Panc1 (cell line): Measurements from ENCODE around the gene EDN2. TPM values are rescaled to one million over a fixed set of nuclear protein-coding genes. Genes with fewer than 3 reads are reported as not detected.
A peak's percentile ranks its signal among the peaks of the same experiment; 100 is the strongest.

Experiments used
- ATAC-seq: fragments of 200-7000 bp; cut with Tn5 transposase; 2 replicates; pipeline ENCODE4 v1.9.1; 2020; ENCODE audit warnings: mild to moderate bottlenecking, moderate library complexity
- BruUV-seq: library from RNA; stranded (reverse); fragments of 400-500 nt; replicated peaks from 2 replicates; lab custom pipeline; 2021; lab: Mats Ljungman, UMichigan
- CTCF ChIA-PET: fragments of 300-600 bp; sonication (Branson Sonifier 250); formaldehyde crosslinking; loops from one replicate; lab custom pipeline; 2022; ENCODE audit warnings: antibody characterized with exemption; lab: Charles Lee
- POLR2A ChIA-PET: fragments of 300-600 bp; sonication (Branson Sonifier 250); formaldehyde crosslinking; loops from one replicate; lab custom pipeline; 2022; ENCODE audit warnings: antibody characterized with exemption; lab: Charles Lee
- DNase-seq: peaks from one replicate; pipeline ENCODE4 v3.0.0-alpha.2; 2010; ENCODE audit warnings: low read depth, low spot score
- H3K27ac ChIP-seq: 2 replicates; pipeline ENCODE4 v1.5.1; 2011; ENCODE audit warnings: mild to moderate bottlenecking, low read length, inconsistent platforms
- H3K27me3 ChIP-seq: fragments of 200-500 bp; sonication (Bioruptor generic); 2 replicates; pipeline ENCODE4 v1.6.0; 2014; ENCODE audit warnings: low read length, inconsistent platforms; ENCODE audit not compliant: control insufficient read depth, insufficient read depth
- H3K36me3 ChIP-seq: fragments of 200-500 bp; sonication (Bioruptor generic); 2 replicates; pipeline ENCODE4 v1.5.1; 2014; ENCODE audit warnings: inconsistent platforms, mild to moderate bottlenecking, low read length, moderate library complexity; ENCODE audit not compliant: control insufficient read depth, insufficient read depth
- H3K4me1 ChIP-seq: 2 replicates; pipeline ENCODE4 v1.5.1; 2011; ENCODE audit warnings: inconsistent platforms, mild to moderate bottlenecking, low read length, moderate library complexity; ENCODE audit not compliant: control insufficient read depth, insufficient read depth
- H3K4me3 ChIP-seq, 2 experiments: 2 replicates each; pipeline ENCODE4 v1.5.1; 2011 to 2012; ENCODE audit warnings: low read depth in 2 of 2, low read length in 2 of 2, mild to moderate bottlenecking in 2 of 2, inconsistent platforms in 1 of 2, moderate library complexity in 1 of 2
- H3K9me3 ChIP-seq: fragments of 200-500 bp; sonication (Bioruptor generic); 2 replicates; pipeline ENCODE4 v1.5.1; 2014; ENCODE audit warnings: low read depth, mild to moderate bottlenecking, inconsistent platforms, low read length, moderate library complexity; ENCODE audit not compliant: control insufficient read depth, insufficient read depth
- CTCF ChIP-seq: fragments of 450-650 bp; IDR thresholded peaks from 2 replicates; pipeline ENCODE4 v1.5.1; 2017; ENCODE audit warnings: mild to moderate bottlenecking
- POLR2AphosphoS5 ChIP-seq: IDR thresholded peaks from 2 replicates; pipeline ENCODE4 v1.6.1; 2012; ENCODE audit warnings: mild to moderate bottlenecking, low read depth, low read length, moderate library complexity
- REST ChIP-seq, 2 experiments: IDR thresholded peaks; 2 replicates each; pipeline ENCODE4 v1.6.1; 2011 to 2012; ENCODE audit warnings: low read depth in 2 of 2, control low read depth in 1 of 2, low read length in 1 of 2, mild to moderate bottlenecking in 1 of 2, moderate library complexity in 1 of 2; ENCODE audit not compliant: insufficient read depth in 1 of 2
- SIN3A ChIP-seq: IDR thresholded peaks from 2 replicates; pipeline ENCODE4 v1.6.1; 2012; ENCODE audit warnings: low read depth, mild to moderate bottlenecking, low read length, moderate library complexity, borderline replicate concordance; ENCODE audit not compliant: insufficient read depth
- TCF7L2 ChIP-seq: IDR thresholded peaks from 2 replicates; pipeline ENCODE4 v1.6.1; 2011; ENCODE audit warnings: mild to moderate bottlenecking, low read depth, low read length, inconsistent platforms
- in situ Hi-C: cut with HindIII; loops from 2 replicates; pipeline ENCODE4 v1.10.0; 2016; ENCODE audit warnings: low sequenced_read_pairs, low pct_unique_long_range_greater_than_20kb
- intact Hi-C: fragments of 100-400 bp; cut with micrococcal nuclease; formaldehyde crosslinking; loops from one replicate; pipeline ENCODE4 v1.10.0; 2022; ENCODE audit not compliant: unreplicated experiment
- total RNA-seq: library from RNA; stranded (reverse); gene quantifications from one replicate; pipeline ENCODE4 v1.2.1, GENCODE V29; 2021; ENCODE audit not compliant: unreplicated experiment

EDN2 gene
- total RNA-seq, 1 experiment from 2014 or later, result not detected

GRCh38 chr1:41493117-41493536 lies 8.6 kb upstream of the EDN2 start:
- CTCF ChIA-PET, result no interaction called here
- Histone ChIP-seq H3K9me3 (no peaks in the 10 kb centered on the region), H3K4me3 (no peak overlapping the region), H3K4me1 (peaks cover 9% of the 10 kb centered on the region; the same call in 1 of the 2 replicates), H3K27me3 (no peaks in the 10 kb centered on the region), H3K27ac (peak overlapping the region; percentile 2; the same call in 1 of the 2 replicates), H3K36me3 (no peaks in the 10 kb centered on the region)
- DNase-seq (no peak), ATAC-seq (peak; percentile 22; the same call in 1 of the 2 replicates)
- POLR2A ChIA-PET, result no interaction called here
- TF ChIP-seq CTCF (no peak), TCF7L2 (no peak), SIN3A (no peak), REST (IDR thresholded peaks at IDR 0.05; ENCODE audit: insufficient read depth in 1 of 2, low read depth in 2 of 2, low read length in 1 of 2) (no peak), POLR2AphosphoS5 (no peak)
- BruUV-seq, result no TSS peak
- in situ Hi-C loops, result no loop called here
- intact Hi-C loops, result no loop called here

GRCh38 chr1:41492341-41492848 lies 7.9 kb upstream of the EDN2 start:
- ChIA-PET CTCF (interaction anchor here (1.0 kb wide), 1 partner anchor 8 kb away, joined by 3 read pairs; the partner anchor contains the start of gene EDN2), POLR2A (no interaction called here)
- H3K27me3 ChIP-seq, result no peaks in the 10 kb centered on the region
- H3K4me3 ChIP-seq, result no peak overlapping the region
- TF ChIP-seq REST (IDR thresholded peaks at IDR 0.05; ENCODE audit: insufficient read depth in 1 of 2, low read depth in 2 of 2, low read length in 1 of 2) (no peak), CTCF (peak; percentile 89)
- H3K9me3 ChIP-seq, result no peaks in the 10 kb centered on the region
- ATAC-seq, result no peak
- peaks cover 9% of the 10 kb centered on the region; the same call in 1 of the 2 replicates for H3K4me1 ChIP-seq
- BruUV-seq, result no TSS peak
- H3K27ac ChIP-seq, result no peak overlapping the region
- H3K36me3 ChIP-seq, result no peaks in the 10 kb centered on the region
- DNase-seq, result no peak
- intact Hi-C loops (no loop called here), in situ Hi-C loops (no loop called here)
